Mesenteric fat pad (tissue), 1 donor: ENCODE data around the gene PCDH8. TPM values are rescaled to one million over a fixed set of nuclear protein-coding genes. Genes with fewer than 3 reads are reported as not detected.

Experiments
- DNase-seq: peaks from one replicate; pipeline ENCODE4 v3.0.0-alpha.2; 2020; ENCODE audit warnings: low spot score
- microRNA-seq: library from miRNA; unstranded; fragments of <30 nt; microRNA quantifications from one replicate; pipeline ENCODE4 v1.2.0, GENCODE V29; 2020; ENCODE audit warnings: borderline number of aligned reads
- total RNA-seq: library from RNA; stranded (reverse); fragmentation: NEBNext Ultra II Directional; extraction: Animal tissue kit (Norgen Biotek cat#: 25700); gene quantifications from one replicate; pipeline ENCODE4 v1.2.1, GENCODE V29; 2021
- donor health status: DM: yes; HTN: yes; CAD: no.

PCDH8 gene
- total RNA-seq, 1 donor from 2014 or later, result not detected

DNA sequence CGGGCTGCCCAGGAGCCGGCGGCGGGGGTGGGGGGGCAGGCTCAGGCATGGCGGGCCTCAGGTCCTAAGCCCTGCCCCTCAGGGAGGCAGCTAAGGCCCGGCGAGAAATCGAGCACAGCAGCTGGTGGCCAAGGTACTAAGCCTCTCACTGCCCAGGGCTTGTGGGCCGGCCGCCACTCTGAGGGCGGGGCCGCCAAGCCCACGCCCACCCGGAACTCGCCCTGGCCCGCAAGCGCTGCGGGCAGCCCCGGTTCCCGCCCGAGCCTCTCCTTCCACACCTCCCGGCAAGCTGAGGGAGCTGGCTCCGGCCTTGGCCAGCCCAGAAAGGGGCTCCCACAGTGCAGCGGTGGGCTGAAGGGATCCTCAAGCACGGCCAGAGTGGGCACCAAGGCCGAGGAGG, 33.1 kb downstream of the PCDH8 start:
- no peak for DNase-seq

DNA sequence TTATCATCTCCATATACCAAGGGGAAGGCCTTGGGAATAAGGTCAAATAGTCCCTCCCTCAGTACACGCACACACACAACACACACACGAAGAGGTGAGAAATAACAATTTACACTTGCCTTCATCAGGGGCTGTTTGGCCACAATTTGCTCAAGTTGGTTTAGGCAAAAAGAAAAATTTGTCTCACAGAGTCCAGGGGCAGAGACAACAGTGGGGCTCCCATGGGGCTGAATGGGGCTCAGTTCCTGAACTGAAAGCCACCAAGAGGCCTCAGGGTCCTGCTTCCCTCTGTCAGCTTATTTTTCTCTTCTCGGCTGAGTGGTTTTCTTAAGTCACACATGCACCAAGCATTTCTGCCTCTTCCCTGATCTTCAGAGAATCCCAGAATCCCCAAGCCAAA, 35.5 kb downstream of the PCDH8 start:
- DNase-seq, result no peak

DNA sequence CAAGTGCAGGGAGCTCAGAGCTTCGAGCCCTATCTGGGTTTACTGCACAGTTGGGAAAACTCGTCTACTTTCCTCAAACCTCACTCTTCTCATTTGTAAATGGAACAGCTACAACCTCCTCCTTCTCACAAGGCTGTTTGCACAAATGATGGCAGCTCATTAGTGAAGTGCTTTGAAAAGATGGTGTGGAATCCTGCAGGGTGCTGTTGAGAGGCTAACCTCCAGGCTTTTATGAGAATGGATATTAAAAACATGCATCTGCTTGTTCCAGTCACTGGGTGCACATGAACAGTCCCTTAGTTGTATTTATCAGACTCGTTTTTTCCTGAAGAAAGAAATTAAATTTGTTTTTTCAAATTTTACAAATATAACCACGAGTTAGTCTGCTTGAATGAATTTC, 36.6 kb downstream of the PCDH8 start:
- no peak for DNase-seq

- DNase-seq, result no peak
Observed at GRCh38 chr13:52810526-52810925, 37.9 kb downstream of the PCDH8 start.

DNA sequence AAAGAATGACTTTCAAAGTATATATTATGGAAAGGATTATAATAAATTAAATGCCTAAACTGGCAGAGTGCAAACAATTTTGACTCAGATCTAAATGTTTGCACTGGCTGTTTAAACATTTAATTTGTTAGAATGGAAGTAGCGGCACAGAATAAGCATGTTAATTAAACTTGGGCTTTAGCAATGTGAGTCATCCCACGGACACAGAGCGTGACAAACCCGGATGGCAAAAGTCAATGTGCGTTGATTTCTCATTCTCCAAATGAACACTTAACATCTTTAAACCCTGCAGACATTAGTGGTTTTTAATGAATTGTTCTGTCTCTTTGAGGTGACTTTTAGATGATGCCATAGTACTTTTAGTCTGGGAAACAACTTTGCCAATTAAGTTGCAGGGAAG, 38.4 kb downstream of the PCDH8 start:
- DNase-seq, result no peak

DNA sequence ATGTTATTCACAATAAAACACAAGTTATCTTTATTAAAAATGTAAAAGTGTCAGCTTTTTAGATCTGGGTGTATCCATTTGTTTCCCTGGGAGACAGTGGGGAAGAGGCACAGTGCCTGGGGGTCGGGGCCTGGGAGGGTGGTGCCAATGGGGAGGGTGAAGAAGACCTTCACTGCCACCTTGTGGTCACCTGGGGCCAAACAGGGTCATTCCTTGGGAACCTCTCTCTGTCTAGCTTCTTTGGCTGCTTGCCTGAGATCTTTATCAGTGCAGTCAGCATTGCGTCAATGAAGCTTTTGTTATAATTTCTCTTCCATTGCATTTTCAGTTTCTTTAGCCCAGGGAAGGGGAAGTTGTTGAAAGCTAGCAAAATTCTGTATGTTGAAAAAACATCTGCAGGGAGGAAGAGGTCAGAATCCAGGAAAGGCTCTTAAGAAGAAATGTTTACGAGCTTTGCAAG, 39.1 kb downstream of the PCDH8 start:
- DNase-seq, result no peak

DNA sequence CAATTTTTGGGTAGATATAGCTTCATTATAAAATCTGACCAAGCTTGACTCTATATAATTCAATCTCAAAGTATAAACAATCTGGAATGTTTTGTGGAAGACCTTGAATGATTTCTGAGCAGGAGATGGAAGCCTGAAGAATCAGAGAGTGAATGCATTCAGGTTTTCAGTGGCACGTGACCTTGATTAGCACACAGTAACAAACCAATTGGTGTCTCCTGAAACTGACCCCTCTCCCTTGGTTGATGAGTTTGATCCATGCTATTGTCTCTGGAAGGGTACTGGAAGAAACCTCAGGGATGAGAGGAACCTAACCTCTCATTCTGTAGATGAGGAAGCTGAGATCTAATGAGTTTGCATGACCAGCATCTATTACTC, 39.6 kb downstream of the PCDH8 start:
- no peak for DNase-seq

DNA sequence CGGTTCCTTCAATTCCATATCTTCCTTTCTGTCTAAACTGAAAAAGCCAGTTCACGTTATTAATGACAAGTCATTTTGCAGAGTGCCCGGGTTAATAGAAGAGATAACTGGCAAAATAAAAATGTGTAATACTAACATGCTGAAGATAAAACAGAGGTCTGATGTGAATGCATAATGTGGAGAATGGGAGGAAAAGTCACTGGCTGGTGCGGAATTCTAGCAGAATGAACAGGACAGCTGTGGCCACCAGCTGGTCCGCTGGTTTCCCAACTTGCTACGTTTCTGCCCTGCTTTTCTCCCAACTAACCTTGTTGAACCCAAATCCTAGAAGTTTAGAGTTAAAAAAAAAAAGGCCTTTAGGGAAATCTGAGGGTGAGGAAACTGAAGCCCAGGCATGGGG, 42.4 kb downstream of the PCDH8 start:
- no peak for DNase-seq

DNA sequence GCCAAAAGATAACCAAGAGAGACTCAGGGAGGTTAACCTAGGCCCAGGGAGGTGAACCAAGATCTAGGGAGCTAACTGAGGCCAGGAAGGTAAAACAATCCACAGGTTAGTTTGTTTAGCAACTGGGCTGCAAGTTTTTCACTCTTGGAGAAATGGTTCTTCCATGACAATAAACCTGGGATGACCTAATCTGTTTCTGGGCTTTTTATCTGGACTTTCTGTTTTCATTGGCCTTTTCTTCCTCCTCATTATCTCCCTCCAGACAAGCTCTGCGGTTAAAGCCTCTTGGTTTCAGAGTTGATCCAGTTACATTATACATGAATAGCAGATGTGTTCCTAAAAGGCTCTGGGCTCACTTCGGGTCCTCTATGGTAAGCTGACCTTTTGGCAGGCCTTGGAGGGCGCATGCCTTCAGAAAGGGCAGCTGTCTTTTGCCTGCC, 44.2 kb downstream of the PCDH8 start:
- no peak for DNase-seq

DNA sequence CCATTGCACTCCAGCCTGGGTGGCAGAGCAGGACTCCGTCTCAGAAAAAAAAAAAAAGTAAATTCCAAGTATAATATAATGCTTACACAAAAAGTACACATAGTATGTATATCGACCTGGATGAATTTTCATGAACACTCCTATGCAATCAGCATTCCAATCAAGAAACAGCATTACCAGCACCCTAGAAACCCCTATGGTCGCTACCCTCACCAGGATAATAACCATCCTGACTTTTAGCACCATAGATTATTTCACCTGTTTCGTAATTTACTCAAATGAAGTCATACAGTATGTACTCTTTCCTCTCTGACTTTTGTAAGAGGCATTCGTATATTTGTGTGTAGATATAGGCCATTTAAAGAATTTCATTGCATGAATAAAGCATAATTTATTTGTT, 47.6 kb downstream of the PCDH8 start:
- DNase-seq, result no peak

DNA sequence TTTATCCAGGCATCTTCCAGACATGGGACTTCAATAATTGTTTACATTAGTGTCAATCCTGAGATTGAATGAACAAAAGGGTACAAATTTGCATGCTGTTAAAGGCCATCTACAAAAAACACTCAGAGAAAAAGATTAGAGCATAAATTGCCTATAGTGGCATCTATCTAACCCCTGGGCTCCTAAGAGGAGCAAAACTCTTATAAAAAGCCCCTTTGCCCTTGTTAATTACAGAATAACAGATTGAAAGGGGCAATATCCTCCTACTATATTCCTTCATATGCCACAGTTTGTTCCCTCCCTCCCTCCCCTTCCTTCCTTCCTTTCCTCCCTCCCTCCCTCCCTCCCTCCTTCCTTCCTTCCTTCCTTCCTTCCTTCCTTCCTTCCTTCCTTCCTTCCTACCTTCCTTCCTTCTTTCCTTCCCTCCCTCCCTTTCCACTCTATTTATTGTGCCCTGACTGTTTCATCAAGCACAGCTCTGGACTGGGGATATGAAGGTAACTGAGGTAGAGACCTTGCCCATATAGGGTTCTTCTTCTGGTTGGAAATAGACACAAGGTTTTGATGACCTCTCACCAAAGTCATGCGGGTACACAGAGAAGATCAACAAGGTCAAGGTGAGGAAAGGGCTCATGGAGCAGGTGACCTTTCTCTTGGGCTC, 49.5 kb downstream of the PCDH8 start:
- DNase-seq, result no peak

- DNase-seq, result no peak
Observed at GRCh38 chr13:52797176-52797575, 51.3 kb downstream of the PCDH8 start.

DNA sequence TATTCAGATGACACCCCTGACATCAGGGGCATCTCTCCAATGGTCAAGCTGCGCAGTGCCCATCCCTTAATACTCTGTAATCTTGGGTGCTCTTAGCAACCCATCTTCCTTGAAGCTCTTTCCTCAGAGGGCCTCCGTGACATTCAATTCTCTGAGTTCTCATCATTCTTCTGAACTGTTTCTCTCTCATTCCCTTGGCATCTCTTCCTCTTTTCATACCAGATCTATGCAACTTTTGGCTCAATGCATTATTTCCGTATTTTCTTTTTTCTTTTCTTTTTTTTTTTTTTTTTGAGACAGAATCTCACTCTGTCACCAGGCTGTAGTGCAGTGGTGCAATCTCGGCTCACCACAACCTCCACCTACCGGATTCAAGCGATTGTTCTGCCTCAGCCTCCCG, 53.9 kb downstream of the PCDH8 start:
- DNase-seq, result no peak

DNA sequence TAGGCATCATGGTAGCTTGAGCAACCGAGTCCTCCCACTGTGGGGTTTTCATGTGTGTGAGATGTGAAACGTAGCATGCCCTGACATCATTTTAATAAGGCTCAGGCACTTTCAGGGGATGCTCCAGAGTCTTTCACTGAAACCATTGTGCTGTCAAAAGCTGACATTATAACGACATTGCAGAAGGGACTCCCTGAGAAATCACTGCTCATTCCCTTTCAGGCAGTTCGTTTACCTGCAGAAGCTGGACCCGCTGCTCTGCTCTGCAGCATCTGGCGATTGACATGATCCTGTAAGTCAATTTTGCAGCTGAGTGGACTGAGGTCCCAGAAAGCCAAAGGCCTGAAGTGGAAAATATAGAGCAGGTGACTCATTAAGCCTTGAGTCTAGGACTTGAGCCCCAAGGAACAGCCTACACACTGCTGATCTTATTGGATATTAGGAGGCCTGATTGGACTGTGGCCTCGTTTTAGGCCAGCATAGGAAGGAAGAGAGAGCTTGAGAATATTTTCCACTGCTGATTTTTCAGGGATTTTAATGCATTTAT, 54.9 kb downstream of the PCDH8 start:
- no peak for DNase-seq

Small RNA genes within 50 kb of the gene (microRNA-seq; reads per million reads assigned to microRNA genes)
- gene MIR759, result not detected

Other genes with a start within 250 kb of the PCDH8 start
- gene HNRNPA1L2, start 206.2 kb downstream of the PCDH8 start, total RNA-seq, result 2.3 TPM
- gene SUGT1, start 195.8 kb downstream of the PCDH8 start, total RNA-seq, result 43.8 TPM
- not detected for gene CNMD, start 108.8 kb downstream of the PCDH8 start, total RNA-seq
- 0.80 TPM for gene OLFM4, start 180.2 kb upstream of the PCDH8 start, total RNA-seq